Epidermal melanocyte (primary cell): ENCODE results near the gene CHRD.

ENCODE experiments used
- DNase-seq: peaks from one replicate; pipeline ENCODE4 v3.0.0; 2011; ENCODE audit warnings: low spot score; ENCODE audit not compliant: insufficient read length

CHRD gene

GRCh38 chr3:184360929-184361531 lies 18.8 kb upstream of the CHRD start:
- no peak for DNase-seq

GRCh38 chr3:184361532-184361931 lies 18.3 kb upstream of the CHRD start, which contains the start of the genes CLCN2 and POLR2H:
TSS of gene CLCN2 (minus strand) at chr3:184361605. CDS start at chr3:184361479, 126 bp downstream.
TSS of gene POLR2H (plus strand) at chr3:184361710. CDS start at chr3:184363493, 1,783 bp downstream.
- no peak for DNase-seq

GRCh38 chr3:184361932-184362667 lies 17.8 kb upstream of the CHRD start:
- DNase-seq = no peak

GRCh38 chr3:184362668-184363546 lies 16.9 kb upstream of the CHRD start:
- peak; percentile 74 for DNase-seq

GRCh38 chr3:184366619-184367289 lies 13.1 kb upstream of the CHRD start:
- no peak for DNase-seq

- no peak for DNase-seq
Observed at GRCh38 chr3:184368116-184368515, 11.7 kb upstream of the CHRD start.

- no peak for DNase-seq
Observed at GRCh38 chr3:184368586-184369183, 11.2 kb upstream of the CHRD start.

GRCh38 chr3:184371570-184372018 lies 8.3 kb upstream of the CHRD start:
- DNase-seq = peak; percentile 90

GRCh38 chr3:184372296-184372821 lies 7.5 kb upstream of the CHRD start:
- no peak for DNase-seq

GRCh38 chr3:184372911-184373310 lies 6.9 kb upstream of the CHRD start:
- DNase-seq = no peak

- no peak for DNase-seq
Observed at GRCh38 chr3:184373422-184373821, 6.4 kb upstream of the CHRD start.

- no peak for DNase-seq
Observed at GRCh38 chr3:184375747-184376461, 4.0 kb upstream of the CHRD start.

- no peak for DNase-seq
Observed at GRCh38 chr3:184377374-184377773, 2.5 kb upstream of the CHRD start.

- no peak for DNase-seq
Observed at GRCh38 chr3:184377882-184378445, 1.9 kb upstream of the CHRD start, which contains the start of gene THPO. TSS of gene THPO (minus strand) at chr3:184378207. CDS start at chr3:184376259, 1,948 bp downstream.

GRCh38 chr3:184378651-184379357 lies 1.1 kb upstream of the CHRD start:
- no peak for DNase-seq

- peak; percentile 70 for DNase-seq
Observed at GRCh38 chr3:184380185-184380626, 352 bp downstream of the CHRD start.

- no peak for DNase-seq
Observed at GRCh38 chr3:184380627-184381260, 890 bp downstream of the CHRD start.
